HepG2 (cell line): ENCODE measurements around the gene SNPH. TPM values are rescaled to one million over a fixed set of nuclear protein-coding genes. Genes with fewer than 3 reads are reported as not detected.

Experiments used
- ATAC-seq: fragments of 200-7000 bp; cut with Tn5 transposase; 3 replicates; pipeline ENCODE4 v1.9.1; 2020; ENCODE audit warnings: mild to moderate bottlenecking, moderate library complexity
- BruUV-seq: library from RNA; stranded (reverse); fragments of 400-500 nt; replicated peaks from 2 replicates; lab custom pipeline; 2021; lab: Mats Ljungman, UMichigan
- CTCF ChIA-PET: fragments of 300-600 bp; formaldehyde crosslinking; extraction: SDS; loops from one replicate; lab custom pipeline; 2021; ENCODE audit warnings: low total read pairs, inconsistent platforms, low intra/inter-chr PET ratio; lab: Yijun Ruan, JAX
- POLR2A ChIA-PET: fragments of 350-600 bp; sonication (Branson Sonifier 250); formaldehyde crosslinking; loops from one replicate; lab custom pipeline; 2020; ENCODE audit warnings: antibody characterized with exemption, inconsistent platforms; lab: Yijun Ruan, JAX
- DNase-seq: peaks from one replicate; pipeline ENCODE4 v3.0.0-alpha.2; 2015; ENCODE audit warnings: low spot score
- FAIRE-seq: peaks from 3 replicates; lab custom pipeline; 2011; peaks lifted over from hg19 to GRCh38; lab: Jason Lieb, UNC
- H2AFZ ChIP-seq: one replicate; pipeline ENCODE4 v1.6.1; 2011; ENCODE audit warnings: low read length, inconsistent platforms
- H3K27ac ChIP-seq: fragments of 300-600 bp; 3 replicates; pipeline ENCODE4 v1.8.0; 2011; ENCODE audit warnings: mixed run types, mild to moderate bottlenecking, mixed read lengths, low read length, inconsistent platforms; ENCODE audit not compliant: insufficient read depth; ENCODE audit errors: extremely low read length
- H3K27me3 ChIP-seq, 2 experiments: fragments of 200-600 bp in 1 of 2; 2 replicates in 1 of 2; 3 replicates in 1 of 2; pipeline versions ENCODE4 v1.6.0 to v1.8.0; 2011; ENCODE audit warnings: low read length in 2 of 2, mild to moderate bottlenecking in 2 of 2, moderate library complexity in 2 of 2, inconsistent platforms in 1 of 2; ENCODE audit not compliant: insufficient read depth in 2 of 2, control insufficient read depth in 1 of 2
- H3K36me3 ChIP-seq, 2 experiments: fragments of 200-600 bp in 1 of 2; replicated peaks in 1 of 2; 2 replicates in 1 of 2; 3 replicates in 1 of 2; pipeline versions ENCODE4 v1.5.1 to v1.8.0; 2011; ENCODE audit warnings: low read length in 2 of 2, inconsistent platforms in 1 of 2; ENCODE audit not compliant: insufficient read depth in 2 of 2, control insufficient read depth in 1 of 2
- H3K4me1 ChIP-seq: 2 replicates; pipeline ENCODE4 v1.5.1; 2012; ENCODE audit warnings: low read length, inconsistent platforms; ENCODE audit not compliant: insufficient read depth
- H3K4me2 ChIP-seq: 2 replicates; pipeline ENCODE4 v1.6.0; 2011; ENCODE audit warnings: low read depth, low read length, inconsistent platforms
- H3K4me3 ChIP-seq, 3 experiments: fragments of 200-600 bp in 1 of 3; sonication (generic), shearing (Covaris generic) in 1 of 3; replicated peaks in 1 of 3; 2 replicates each; pipeline ENCODE4 v1.5.1; 2011 to 2016; ENCODE audit warnings: low read length in 3 of 3, inconsistent platforms in 2 of 3, low read depth in 2 of 3, mild to moderate bottlenecking in 2 of 3, control low read depth in 1 of 3, mixed read lengths in 1 of 3; ENCODE audit not compliant: insufficient read depth in 1 of 3
- H3K79me2 ChIP-seq: one replicate; pipeline ENCODE4 v1.6.1; 2011; ENCODE audit warnings: low read length, inconsistent platforms; ENCODE audit not compliant: insufficient read depth
- H3K9ac ChIP-seq: 2 replicates; pipeline ENCODE4 v1.6.0; 2011; ENCODE audit warnings: mild to moderate bottlenecking, low read depth, low read length, inconsistent platforms; ENCODE audit not compliant: insufficient read depth
- H3K9me3 ChIP-seq: 2 replicates; pipeline ENCODE4 v1.5.1; 2012; ENCODE audit warnings: mild to moderate bottlenecking, low read length
- H4K20me1 ChIP-seq: 2 replicates; pipeline ENCODE4 v1.6.0; 2011; ENCODE audit warnings: inconsistent platforms, mild to moderate bottlenecking, low read length, moderate library complexity; ENCODE audit not compliant: insufficient read depth
- BCLAF1 ChIP-seq: fragments of 450-650 bp; IDR thresholded peaks from 2 replicates; pipeline ENCODE4 v1.6.1; 2017; ENCODE audit warnings: mild to moderate bottlenecking
- DBP ChIP-seq: sonication (generic); formaldehyde crosslinking; IDR thresholded peaks from 2 replicates; pipeline ENCODE4 v1.4.0; 2020; ENCODE audit warnings: missing genetic modification reagents; ENCODE audit errors: not compliant biosample characterization
- NFRKB ChIP-seq: fragments of 450-650 bp; IDR thresholded peaks from 2 replicates; pipeline ENCODE4 v1.6.1; 2017
- RERE ChIP-seq: IDR thresholded peaks from 2 replicates; pipeline ENCODE4 v1.6.1; 2016; ENCODE audit warnings: low read depth, missing genetic modification reagents, missing compliant biosample characterization
- TFAP4 ChIP-seq: sonication (generic); IDR thresholded peaks from 2 replicates; pipeline ENCODE4 v1.6.1; 2016; ENCODE audit warnings: low read depth, borderline replicate concordance
- THAP9 ChIP-seq: sonication (generic); formaldehyde crosslinking; IDR thresholded peaks from 2 replicates; pipeline ENCODE4; 2020; ENCODE audit warnings: missing genetic modification reagents, mild to moderate bottlenecking, borderline replicate concordance
- ZNF225 ChIP-seq: sonication (generic); formaldehyde crosslinking; IDR thresholded peaks from 2 replicates; pipeline ENCODE4 v1.4.0; 2020; ENCODE audit warnings: mild to moderate bottlenecking, missing genetic modification reagents
- ZNF546 ChIP-seq: sonication (generic); formaldehyde crosslinking; conservative IDR thresholded peaks from 2 replicates; pipeline ENCODE4 v1.8.1; 2023; ENCODE audit warnings: mild to moderate bottlenecking, missing genetic modification reagents
- ZNF567 ChIP-seq: sonication (generic); formaldehyde crosslinking; IDR thresholded peaks from 2 replicates; pipeline ENCODE4 v1.8.1; 2023; ENCODE audit warnings: mild to moderate bottlenecking, missing genetic modification reagents, borderline replicate concordance
- WGBS: methylation state at CpG from one replicate; pipeline ENCODE4 v1.1.6; 2017; ENCODE audit warnings: low lambda C conversion rate; 5-methylcytosine and 5-hydroxymethylcytosine counted together
- in situ Hi-C: cut with HindIII; loops from 2 replicates; pipeline ENCODE4 v1.10.0; 2017; ENCODE audit warnings: low pct_unique_long_range_greater_than_20kb; ENCODE audit not compliant: extremely low pct_ligation_motif_present
- intact Hi-C: fragments of 100-400 bp; cut with micrococcal nuclease; formaldehyde crosslinking; loops from one replicate; pipeline ENCODE4 v1.10.0; 2022; ENCODE audit not compliant: unreplicated experiment
- polyA plus RNA-seq, 8 experiments: library from polyadenylated mRNA; depleted of rRNA in 3 of 8; stranded (reverse) in 7 of 8; unstranded in 1 of 8; fragments of >200 nt; fragmentation: Illumina TruSeq in 4 of 8; extraction: Trizol in 4 of 8; gene quantifications; 2 replicates each; pipeline versions ENCODE4 v1.2.1 to v1.2.3, GENCODE V29; 2011 to 2016; ENCODE audit warnings: low read depth in 4 of 8, missing spikeins in 1 of 8, mixed read lengths in 1 of 8; ENCODE audit not compliant: insufficient read depth in 1 of 8
- total RNA-seq, 5 experiments: library from RNA; depleted of rRNA; stranded (reverse); fragments of >200 nt; fragmentation: Illumina TruSeq; extraction: Trizol; gene quantifications; 2 replicates each; pipeline ENCODE4 v1.2.3, GENCODE V29; 2016; ENCODE audit warnings: low read depth in 1 of 5

SNPH gene
- total and polyA plus RNA-seq, 2 of the 13 experiments (the other 11 are each of a cell fraction or from before 2014, with no cell fraction given) = 0.09 TPM; not detected in 1

- no peak for TF ChIP-seq RERE (CRISPR knock-in tag)
Observed at GRCh38 chr20:1334370-1334731, 68.3 kb downstream of the SNPH start (continued).

GRCh38 chr20:1334761-1335160, 68.7 kb downstream of the SNPH start:
- ChIA-PET POLR2A (interaction anchor here (3.3 kb wide), 1 partner anchor 10 kb away, joined by 35 read pairs; no protein-coding TSS in a partner anchor), CTCF (no interaction called here)
- WGBS = 75% methylated on average over 3 of the region's 3 CpGs
- TF ChIP-seq ZNF567 (no peak), TFAP4 (peak; percentile 62; the same call in 1 of the 2 replicates), THAP9 (CRISPR knock-in tag) (no peak), ZNF546 (no peak), ZNF225 (CRISPR knock-in tag) (no peak), DBP (CRISPR knock-in tag) (no peak), NFRKB (no peak), BCLAF1 (no peak)

More at GRCh38 chr20:1334761-1335160, 68.7 kb downstream of the SNPH start:
- peak; percentile 53 for FAIRE-seq
- H2AFZ ChIP-seq = no peak overlapping the region
- H3K36me3 ChIP-seq = peaks cover 5 to 13% of the 10 kb centered on the region in 2 experiments; a peak in 3 of 5 replicates
- peak; percentile 56 for ATAC-seq
- H3K9ac ChIP-seq = no peak overlapping the region
- H3K9me3 ChIP-seq = no peaks in the 10 kb centered on the region
- H3K79me2 ChIP-seq = peaks cover 5% of the 10 kb centered on the region
- no TSS peak for BruUV-seq
- H3K4me1 ChIP-seq = peaks cover 29% of the 10 kb centered on the region
- intact Hi-C loops (no loop called here), in situ Hi-C loops (no loop called here)
- H3K4me3 ChIP-seq = no peak overlapping the region
- peaks cover 3% of the 10 kb centered on the region; the same call in 1 of the 2 replicates for H4K20me1 ChIP-seq
- no peak overlapping the region for H3K27ac ChIP-seq
- peak; percentile 63 for DNase-seq
- H3K27me3 ChIP-seq = no peaks in the 10 kb centered on the region
- H3K4me2 ChIP-seq = no peak overlapping the region
